ENCODE measurements around the gene EGLN3. TPM values are rescaled to one million over a fixed set of nuclear protein-coding genes. Genes with fewer than 3 reads are reported as not detected.

EGLN3 gene
- total RNA-seq, 2 donors from 2014 or later, result 10.8 to 11.4 TPM

- DNase-seq (ENCODE audit: low spot score) (no peak), ATAC-seq (ENCODE audit: insufficient number of reproducible peaks, low FRiP score, low read depth) (no peak)
- Histone ChIP-seq H3K36me3 (no peaks in the 10 kb centered on the region), H3K27ac (no peak overlapping the region), H3K27me3 (replicated peaks; ENCODE audit: insufficient read depth) (no peaks in the 10 kb centered on the region), H3K4me1 (ENCODE audit: control insufficient read depth in 1 of 2, low read depth in 2 of 2) (no peaks in the 10 kb centered on the region), H3K4me3 (no peak overlapping the region), H3K9me3 (no peaks in the 10 kb centered on the region)
- no peak for TF ChIP-seq CTCF (IDR thresholded peaks at IDR 0.05)
Observed at GRCh38 chr14:33903369-33903768, 47.5 kb downstream of the EGLN3 start.

- Histone ChIP-seq H3K9me3 (no peaks in the 10 kb centered on the region), H3K4me1 (ENCODE audit: control insufficient read depth in 1 of 2, low read depth in 2 of 2) (no peaks in the 10 kb centered on the region), H3K36me3 (no peaks in the 10 kb centered on the region), H3K27ac (no peak overlapping the region), H3K4me3 (no peak overlapping the region), H3K27me3 (replicated peaks; ENCODE audit: insufficient read depth) (no peaks in the 10 kb centered on the region)
- TF ChIP-seq CTCF (IDR thresholded peaks at IDR 0.05), result no peak
- DNase-seq (ENCODE audit: low spot score) (no peak), ATAC-seq (ENCODE audit: insufficient number of reproducible peaks, low FRiP score, low read depth) (no peak)
Observed at GRCh38 chr14:33902363-33902762, 48.5 kb downstream of the EGLN3 start.

- Histone ChIP-seq H3K9me3 (no peaks in the 10 kb centered on the region), H3K36me3 (no peaks in the 10 kb centered on the region), H3K4me3 (no peak overlapping the region), H3K27ac (no peak overlapping the region), H3K27me3 (replicated peaks; ENCODE audit: insufficient read depth) (no peaks in the 10 kb centered on the region), H3K4me1 (ENCODE audit: control insufficient read depth in 1 of 2, low read depth in 2 of 2) (no peaks in the 10 kb centered on the region)
- no peak for TF ChIP-seq CTCF (IDR thresholded peaks at IDR 0.05)
- ATAC-seq (ENCODE audit: insufficient number of reproducible peaks, low FRiP score, low read depth), result no peak
- DNase-seq (ENCODE audit: low spot score), result no peak
Observed at GRCh38 chr14:33901426-33902155, 49.3 kb downstream of the EGLN3 start.

GRCh38 chr14:33900706-33901105 is 50.2 kb downstream of the EGLN3 start:
- H3K27me3 ChIP-seq (replicated peaks; ENCODE audit: insufficient read depth), result no peaks in the 10 kb centered on the region
- no peak for TF ChIP-seq CTCF (IDR thresholded peaks at IDR 0.05)
- no peak overlapping the region for H3K27ac ChIP-seq
- H3K9me3 ChIP-seq, result no peaks in the 10 kb centered on the region
- H3K4me1 ChIP-seq (ENCODE audit: control insufficient read depth in 1 of 2, low read depth in 2 of 2), result no peaks in the 10 kb centered on the region
- ATAC-seq (ENCODE audit: insufficient number of reproducible peaks, low FRiP score, low read depth) (no peak), DNase-seq (ENCODE audit: low spot score) (no peak)
- H3K4me3 ChIP-seq, result no peak overlapping the region
- no peaks in the 10 kb centered on the region for H3K36me3 ChIP-seq

GRCh38 chr14:33899723-33900341 is 51.0 kb downstream of the EGLN3 start:
- H3K36me3 ChIP-seq, result no peaks in the 10 kb centered on the region
- no peak overlapping the region for H3K27ac ChIP-seq
- no peaks in the 10 kb centered on the region for H3K27me3 ChIP-seq (replicated peaks; ENCODE audit: insufficient read depth)
- H3K4me1 ChIP-seq (ENCODE audit: control insufficient read depth in 1 of 2, low read depth in 2 of 2), result no peaks in the 10 kb centered on the region
- no peak for TF ChIP-seq CTCF (IDR thresholded peaks at IDR 0.05)
- DNase-seq (ENCODE audit: low spot score) (no peak), ATAC-seq (ENCODE audit: insufficient number of reproducible peaks, low FRiP score, low read depth) (no peak)
- H3K4me3 ChIP-seq, result no peak overlapping the region
- no peaks in the 10 kb centered on the region for H3K9me3 ChIP-seq
